GM10248 (cell line): ENCODE results near the gene CLEC12A.
A peak's percentile ranks its signal among the peaks of the same experiment; 100 is the strongest.
"Not testable (repeated sequence)": the region's sequence is repeated elsewhere in the genome, so short reads cannot be mapped to it uniquely, and the experiment has no call there.

Experiments
- CTCF ChIA-PET: fragments of 300-600 bp; sonication (Branson Sonifier 250); formaldehyde crosslinking; extraction: SDS; loops from one replicate; lab custom pipeline; 2021; ENCODE audit warnings: antibody characterized with exemption; lab: Yijun Ruan, JAX
- POLR2A ChIA-PET: fragments of 350-650 bp; sonication (Branson Sonifier 250); formaldehyde crosslinking; extraction: SDS; loops from one replicate; lab custom pipeline; 2020; ENCODE audit warnings: antibody characterized with exemption; lab: Yijun Ruan, JAX
- DNase-seq: peaks from one replicate; pipeline ENCODE4 v3.0.0; 2012; ENCODE audit errors: extremely low spot score
- CTCF ChIP-seq: IDR thresholded peaks from 2 replicates; pipeline ENCODE4 v1.5.1; 2012; ENCODE audit warnings: mild to moderate bottlenecking, low read depth; ENCODE audit errors: extremely low read depth, missing control alignments, control extremely low read depth

The CLEC12A gene

GRCh38 chr12:9943240-9943639 lies 28.0 kb upstream of the CLEC12A start:
- DNase-seq: no peak
- no peak for TF ChIP-seq CTCF
- POLR2A ChIA-PET: no interaction called here
- CTCF ChIA-PET: no interaction called here

- ChIA-PET CTCF (interaction anchor here (3.0 kb wide), 1 partner anchor 194 kb away, joined by 11 read pairs; no protein-coding TSS in a partner anchor), POLR2A (no interaction called here)
- no peak for DNase-seq
- TF ChIP-seq CTCF: no peak
These were observed 26.8 kb upstream of the CLEC12A start for GRCh38 chr12:9944391-9944790.

DNA sequence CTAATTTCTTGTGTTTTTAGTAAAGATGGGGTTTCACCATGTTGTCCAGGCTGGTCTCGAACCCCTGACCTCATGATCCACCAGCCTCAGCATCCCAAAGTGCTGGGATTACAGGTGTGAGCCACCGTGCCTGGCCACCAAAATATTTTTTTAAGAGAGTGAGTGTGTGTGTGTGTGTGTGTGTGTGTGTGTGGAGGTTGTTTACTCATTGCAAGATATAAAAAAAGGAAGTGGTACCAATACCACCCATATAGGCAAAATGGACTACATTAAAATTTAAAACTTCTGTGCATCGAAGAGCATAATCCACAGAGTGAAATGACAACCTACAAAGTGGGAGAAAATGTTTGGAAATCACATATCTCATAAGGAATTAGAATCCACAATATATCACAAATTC lies 23.5 kb upstream of the CLEC12A start:
- CTCF ChIA-PET: interaction anchor here (1.3 to 3.0 kb wide), 3 partner anchors 186 to 205 kb away, joined by 3 to 11 read pairs (median 4); no protein-coding TSS in a partner anchor
- POLR2A ChIA-PET: no interaction called here
- DNase-seq: no peak
- no peak for TF ChIP-seq CTCF

DNA sequence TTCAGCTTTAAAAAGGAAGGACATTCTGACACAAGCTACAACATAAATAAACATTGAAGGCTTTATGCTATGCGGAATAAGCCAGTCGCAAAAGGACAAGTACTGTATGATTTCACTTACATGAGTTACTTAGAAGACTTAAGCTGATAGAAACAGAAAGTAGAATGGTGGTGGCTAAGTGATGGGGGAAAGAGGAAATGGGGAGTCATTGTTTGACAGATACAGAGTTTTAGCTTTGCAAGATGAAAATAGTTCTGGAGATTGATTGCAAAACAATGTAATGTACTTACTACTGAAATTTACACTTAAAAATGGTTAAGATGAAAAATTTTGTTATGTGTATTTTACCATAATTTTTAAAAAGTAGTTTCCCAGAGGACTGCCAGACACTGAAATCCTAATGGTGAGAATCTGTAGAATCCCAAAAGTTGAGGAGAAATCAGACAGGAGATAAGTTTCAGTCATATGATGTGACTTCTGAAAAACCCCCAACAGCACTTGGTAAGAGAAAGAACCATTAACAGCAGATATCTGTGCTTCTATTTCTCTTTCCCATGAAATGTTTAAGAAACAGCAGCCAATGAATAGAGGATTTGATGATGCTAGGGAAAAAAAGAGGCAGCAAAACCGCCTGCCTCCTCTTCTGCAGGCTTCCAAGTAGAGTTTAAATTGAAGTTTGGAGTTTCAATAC lies 22.5 kb upstream of the CLEC12A start:
- peak; percentile 54 for DNase-seq
- CTCF ChIA-PET: interaction anchor here (1.0 kb wide), 2 partner anchors 9 to 27 kb away, joined by 3 read pairs; no protein-coding TSS in a partner anchor
- no peak for TF ChIP-seq CTCF
- POLR2A ChIA-PET: no interaction called here

DNA sequence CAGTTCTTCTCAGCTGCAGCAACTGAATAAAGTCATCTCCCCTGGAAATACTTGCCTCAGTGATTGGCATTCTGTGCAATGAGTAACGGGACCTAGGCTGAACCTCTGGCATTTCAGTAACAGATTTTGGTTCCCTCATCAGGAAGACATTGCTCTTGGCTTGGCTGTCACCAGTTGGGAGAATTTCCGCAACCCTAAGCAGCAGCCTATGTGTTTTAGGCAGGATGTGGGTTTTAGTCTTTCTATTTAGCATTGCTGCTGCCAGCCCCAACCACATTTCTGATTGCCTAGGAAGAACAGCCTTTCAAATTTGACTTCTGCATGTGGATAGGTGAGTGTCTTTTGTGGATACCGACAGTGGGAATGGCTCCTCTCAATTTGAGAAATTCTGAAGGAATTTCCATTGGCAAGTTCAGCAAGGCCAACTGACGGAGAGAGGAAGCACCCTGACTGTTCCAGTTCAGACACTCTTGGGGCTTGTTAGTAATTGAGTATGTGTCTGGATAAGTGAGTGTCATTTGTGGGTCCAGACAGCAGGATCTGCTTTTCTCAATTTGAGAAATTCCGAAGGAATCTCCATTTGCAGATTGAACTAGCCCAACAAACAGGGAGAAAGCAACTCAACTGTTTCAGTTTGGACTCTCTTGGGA lies 20.1 kb upstream of the CLEC12A start:
- POLR2A ChIA-PET: no interaction called here
- TF ChIP-seq CTCF: no peak
- DNase-seq: no peak
- CTCF ChIA-PET: interaction anchor here (1.1 to 1.3 kb wide), 2 partner anchors 10 to 11 kb away, joined by 3 to 4 read pairs; no protein-coding TSS in a partner anchor

DNA sequence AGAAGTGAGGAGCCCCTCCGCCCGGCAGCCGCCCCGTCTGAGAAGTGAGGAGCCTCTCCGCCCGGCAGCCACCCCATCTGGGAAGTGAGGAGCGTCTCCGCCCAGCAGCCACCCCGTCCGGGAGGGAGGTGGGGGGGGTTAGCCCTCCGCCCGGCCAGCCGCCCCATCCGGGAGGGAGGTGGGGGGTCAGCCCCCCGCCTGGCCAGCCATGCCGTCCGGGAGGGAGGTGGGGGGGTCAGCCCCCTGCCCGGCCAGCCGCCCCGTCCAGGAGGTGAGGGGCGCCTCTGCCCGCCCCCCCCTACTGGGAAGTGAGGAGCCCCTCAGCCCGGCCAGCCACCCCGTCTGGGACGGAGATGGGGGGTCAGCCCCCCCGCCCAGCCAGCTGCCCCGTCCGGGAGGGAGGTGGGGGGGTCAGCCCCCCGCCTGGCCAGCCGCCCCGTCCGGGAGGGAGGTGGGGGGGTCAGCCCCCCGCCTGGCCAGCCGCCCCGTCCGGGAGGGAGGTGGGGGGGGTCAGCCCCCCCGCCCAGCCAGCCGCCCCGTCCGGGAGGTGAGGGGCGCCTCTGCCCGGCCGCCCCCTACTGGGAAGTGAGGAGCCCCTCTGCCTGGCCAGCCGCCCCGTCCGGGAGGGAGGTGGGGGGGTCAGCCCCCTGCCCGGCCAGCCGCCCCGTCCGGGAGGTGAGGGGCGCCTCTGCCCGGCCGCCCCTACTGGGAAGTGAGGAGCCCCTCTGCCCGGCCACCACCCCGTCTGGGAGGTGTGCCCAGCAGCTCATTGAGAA lies 18.1 kb upstream of the CLEC12A start:
- CTCF ChIA-PET: not testable (repeated sequence)

DNA sequence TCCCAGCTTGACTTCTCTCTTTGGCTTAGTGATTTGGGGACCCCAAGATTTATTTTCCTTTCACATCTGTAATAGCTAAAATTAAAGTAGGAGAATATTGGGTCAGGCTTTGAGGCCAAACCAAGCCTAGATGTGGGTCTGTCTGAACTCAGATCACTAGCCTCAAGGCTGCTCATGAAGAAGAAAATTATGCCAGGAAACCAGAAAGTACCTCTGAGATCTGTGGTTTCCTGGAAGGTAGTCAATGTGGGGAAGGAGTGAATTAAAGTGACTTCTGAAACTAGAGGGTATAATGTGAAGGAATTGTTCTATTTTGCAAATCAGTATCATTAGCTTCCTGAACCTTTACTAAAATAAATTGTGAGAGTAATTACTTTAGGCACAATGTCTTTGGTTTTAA lies 13.4 kb upstream of the CLEC12A start:
- no peak for DNase-seq
- POLR2A ChIA-PET: no interaction called here
- CTCF ChIA-PET: no interaction called here
- no peak for TF ChIP-seq CTCF

More for the DNA sequence above, 18.1 kb upstream of the CLEC12A start:
- DNase-seq, POLR2A ChIA-PET: not testable (repeated sequence)
